ENCODE results near the gene SH3PXD2B.
"Not testable (repeated sequence)": the region's sequence is repeated elsewhere in the genome, so short reads cannot be mapped to it uniquely, and the experiment has no call there.

SH3PXD2B gene

DNA sequence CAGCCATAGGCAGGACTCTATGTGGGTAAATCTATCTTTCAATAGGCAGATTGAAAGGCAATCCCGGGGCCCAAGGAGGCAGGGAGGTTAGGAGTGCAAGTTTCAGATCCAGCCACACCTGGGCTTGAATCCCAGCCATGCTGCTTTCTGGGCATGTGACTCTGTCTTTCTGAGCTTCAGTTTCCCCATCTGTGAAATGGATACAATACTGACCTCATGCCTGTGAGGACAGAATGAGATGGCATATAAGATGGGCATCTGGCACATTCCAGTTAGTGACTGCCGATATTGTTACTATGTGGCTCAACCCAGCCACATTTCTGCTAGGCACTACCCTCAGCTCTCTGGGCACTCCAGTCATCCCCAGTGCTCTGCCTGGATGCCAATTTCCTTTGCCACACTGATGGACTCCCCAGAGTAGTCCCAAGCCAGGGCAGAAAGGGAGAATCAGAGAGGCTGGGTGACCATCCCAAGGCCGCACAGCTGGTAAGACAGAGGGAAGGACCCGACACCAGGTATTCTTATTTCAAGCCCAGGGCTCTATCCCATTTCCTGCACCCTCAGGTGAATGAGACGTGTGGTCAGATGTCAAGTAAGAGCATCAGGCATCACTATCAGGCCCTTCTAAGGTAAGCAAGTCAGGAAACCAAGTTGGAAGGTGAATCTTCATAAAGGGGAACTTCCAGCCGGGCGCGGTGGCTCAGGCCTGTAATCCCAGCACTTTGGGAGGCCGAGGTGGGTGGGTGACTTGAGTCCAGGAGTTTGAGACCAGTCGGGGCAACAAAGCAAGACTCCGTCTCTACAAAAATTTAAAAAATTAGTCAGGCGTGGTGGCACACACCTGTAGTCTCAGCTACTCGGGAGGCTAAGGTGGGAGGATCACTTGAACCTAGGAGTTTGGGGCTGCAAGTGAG is 38.7 kb downstream of the SH3PXD2B start:
- no peak for DNase-seq

- DNase-seq = no peak
These were observed 39.6 kb downstream of the SH3PXD2B start for GRCh38 chr5:172414531-172415361.

GRCh38 chr5:172413601-172414171 is 40.6 kb downstream of the SH3PXD2B start:
- no peak for DNase-seq

- peak; percentile 69 to 71 for DNase-seq
These were observed 41.5 kb downstream of the SH3PXD2B start for GRCh38 chr5:172412724-172413286.

DNA sequence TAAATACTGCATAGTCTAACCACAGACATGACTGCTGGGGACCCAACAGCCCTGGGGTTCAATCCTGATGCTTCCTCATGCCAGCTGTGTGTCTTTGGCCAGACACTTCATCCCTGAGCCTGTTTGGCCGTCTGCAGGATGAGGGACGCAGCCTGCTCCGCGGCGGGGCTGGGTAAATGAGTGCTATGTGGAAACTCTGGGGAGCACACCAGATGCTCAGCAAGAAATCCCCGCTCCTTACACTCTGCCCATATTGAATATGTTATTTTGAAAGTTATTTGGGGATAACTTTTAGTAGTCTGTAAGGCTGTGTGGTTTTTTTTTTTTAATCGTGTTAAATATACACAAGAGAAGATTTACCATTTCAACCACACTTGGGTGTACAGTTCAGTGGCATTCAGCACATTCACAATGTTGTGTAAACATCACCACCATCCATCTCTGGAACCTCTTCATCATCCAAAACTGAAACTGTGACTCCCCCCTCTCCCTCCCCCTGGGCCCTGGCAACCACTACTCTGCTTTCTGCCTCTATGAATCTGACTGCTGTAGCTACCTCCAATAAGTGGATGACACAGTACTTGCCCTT is 42.7 kb downstream of the SH3PXD2B start:
- no peak for DNase-seq

DNA sequence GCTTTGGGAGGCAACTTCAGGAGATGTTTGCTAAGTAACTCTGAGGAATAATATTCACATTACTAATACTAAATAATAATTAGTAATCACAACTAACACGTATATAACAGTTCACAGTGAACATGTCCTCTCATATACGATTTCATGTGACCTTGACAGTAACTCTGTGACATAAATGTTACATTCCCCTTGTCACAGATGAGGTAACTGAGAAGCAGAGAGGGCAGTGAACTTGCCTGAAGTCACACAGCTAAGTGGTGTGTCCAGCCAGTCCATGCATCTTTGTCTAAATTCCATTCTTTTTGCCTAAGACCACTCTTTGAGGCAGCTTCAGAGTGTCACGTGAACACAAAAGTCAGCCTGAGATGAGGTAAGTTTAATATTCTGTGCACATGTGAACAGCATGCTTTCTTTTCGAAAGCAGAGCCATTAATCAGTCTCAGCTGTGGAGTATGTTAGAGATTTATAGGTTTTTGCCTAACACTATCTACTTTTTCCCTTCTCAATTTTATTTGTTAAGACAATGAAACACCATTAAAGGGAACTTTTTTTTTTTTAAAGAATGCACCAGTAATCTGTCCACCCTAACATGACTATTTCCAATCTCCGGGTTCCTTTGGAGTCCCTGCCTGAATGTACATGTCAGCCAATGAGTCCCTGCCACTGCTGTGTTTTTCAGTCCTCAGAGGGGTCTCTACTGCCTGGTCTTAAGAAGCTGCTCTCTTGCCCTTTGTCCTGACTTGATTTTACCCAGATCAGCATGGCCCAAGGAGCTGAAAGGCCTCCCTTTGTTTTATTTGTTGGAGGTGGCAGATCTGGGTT is 43.5 kb downstream of the SH3PXD2B start:
- DNase-seq = no peak

DNA sequence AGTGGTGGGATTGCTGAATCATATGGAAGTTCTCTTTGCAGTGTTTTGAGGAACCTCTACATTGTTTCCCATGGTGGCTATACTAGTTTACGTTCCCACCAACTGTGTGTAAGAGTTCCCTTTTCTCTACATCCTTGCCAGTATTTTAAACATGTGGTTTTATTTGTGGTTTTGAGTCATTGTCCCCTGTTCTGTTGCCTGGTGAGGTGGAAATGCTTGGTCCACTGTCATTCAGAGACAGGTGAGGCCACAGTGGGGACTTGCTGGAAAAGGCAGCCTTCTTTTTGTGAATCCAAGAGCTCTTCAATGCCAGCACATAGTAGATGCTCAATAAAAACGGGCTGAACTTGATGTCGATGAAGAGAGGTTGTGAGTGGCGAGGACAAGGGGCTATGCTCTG is 44.2 kb downstream of the SH3PXD2B start:
- DNase-seq = peak; percentile 19 to 74

- not testable (repeated sequence) for DNase-seq
These were observed 44.8 kb downstream of the SH3PXD2B start for GRCh38 chr5:172409477-172409876.

DNA sequence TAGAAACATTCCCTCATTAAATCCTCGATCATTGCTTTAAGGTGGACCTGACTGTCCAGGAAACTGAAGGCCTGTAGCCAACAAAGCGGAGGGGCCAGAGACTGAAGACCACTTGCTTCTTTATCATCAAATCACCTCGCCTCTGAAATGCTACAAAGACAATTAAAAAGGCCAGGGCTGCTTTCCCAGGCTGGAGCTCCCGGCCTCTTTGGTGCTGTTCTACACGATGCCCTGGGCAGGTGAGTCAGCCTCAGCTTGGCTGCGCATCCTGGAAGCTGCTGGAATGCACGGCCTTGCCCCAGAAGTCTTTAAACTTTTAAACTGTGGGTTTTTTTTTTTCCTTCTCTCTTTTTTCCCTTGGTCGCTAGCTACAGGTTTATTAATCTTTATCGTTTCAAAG is 46.5 kb downstream of the SH3PXD2B start:
- no peak for DNase-seq

DNA sequence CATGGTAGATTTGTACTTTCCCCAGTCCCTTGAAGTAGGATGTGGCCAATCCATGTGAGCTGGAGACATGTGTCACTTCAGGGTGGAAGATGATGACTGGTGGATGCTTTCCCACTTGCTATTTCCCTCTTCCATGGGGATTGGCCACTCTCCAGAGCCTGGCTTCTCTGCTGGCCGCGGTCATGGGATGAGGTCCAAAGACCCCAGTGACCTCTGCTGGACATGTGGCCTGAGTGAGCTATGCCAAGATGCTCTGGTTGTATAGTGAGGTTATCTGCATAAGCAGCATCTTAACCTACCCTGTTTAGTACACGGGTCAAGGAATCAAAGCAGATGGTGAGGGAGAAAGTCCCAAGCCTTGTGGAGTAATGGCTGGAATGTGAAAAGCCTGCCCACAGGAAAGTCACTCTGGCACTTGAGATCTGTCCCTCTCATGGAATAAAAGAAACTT is 47.1 kb downstream of the SH3PXD2B start:
- no peak for DNase-seq

DNA sequence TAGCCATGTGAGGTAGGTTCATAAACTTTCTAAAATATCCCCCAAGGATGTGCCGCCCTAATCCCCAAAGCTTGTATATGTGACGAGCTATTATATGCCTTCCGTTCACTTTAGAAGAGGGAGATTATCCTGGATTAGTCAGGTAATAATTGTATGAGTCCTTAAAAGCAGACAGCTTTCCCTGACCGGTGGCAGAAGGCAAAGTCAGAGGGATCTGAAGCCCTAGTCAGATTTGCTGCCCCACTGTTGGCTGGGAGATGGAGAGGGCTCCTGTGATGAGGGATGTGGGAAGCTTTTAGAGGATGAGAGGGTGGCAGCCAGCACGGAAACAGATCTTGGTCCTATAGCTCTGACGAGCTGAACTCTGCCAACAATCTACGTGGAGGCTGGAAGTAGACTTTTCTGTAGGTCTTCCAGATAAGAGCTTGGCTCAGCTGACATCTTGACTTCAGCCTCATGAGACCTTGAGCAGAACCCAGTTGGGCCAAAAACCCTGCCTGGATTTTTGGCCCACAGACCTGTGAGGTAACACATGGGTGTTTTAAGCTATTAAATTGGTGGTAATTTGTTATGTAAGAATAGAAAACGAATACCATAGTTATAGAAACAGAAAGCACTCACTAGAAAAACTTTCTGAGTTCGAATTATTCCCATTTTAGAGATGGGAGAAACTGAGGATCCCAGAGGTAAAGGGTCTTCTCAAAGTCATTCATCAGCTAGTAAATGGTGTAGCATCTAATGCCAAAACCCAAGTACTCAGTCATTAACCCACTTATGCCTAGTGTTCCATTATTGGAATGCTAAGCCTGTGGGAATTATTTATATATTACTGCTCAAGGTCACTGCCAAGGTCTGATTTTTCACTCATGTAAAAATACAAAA is 48.9 kb downstream of the SH3PXD2B start:
- no peak for DNase-seq

DNA sequence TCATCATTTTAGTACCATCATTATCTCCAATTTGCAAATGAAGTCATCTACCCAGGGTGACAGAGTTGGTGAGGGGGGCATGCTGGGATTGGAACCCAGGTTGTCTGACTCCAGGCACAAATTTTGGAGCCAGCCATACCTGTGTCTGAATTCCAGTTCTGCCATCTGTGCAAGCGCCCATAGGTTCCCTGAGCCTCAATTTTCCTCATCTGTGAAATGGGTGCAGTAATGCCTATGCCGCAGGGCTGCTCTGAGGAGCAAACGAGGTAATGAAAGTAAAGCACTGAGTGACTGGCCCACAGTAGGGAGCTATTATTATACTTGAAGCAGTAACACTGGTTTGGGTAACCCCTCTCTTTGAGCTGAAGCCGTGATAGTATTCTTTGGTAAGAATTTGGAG is 49.6 kb downstream of the SH3PXD2B start:
- DNase-seq = no peak

- DNase-seq = no peak
These were observed 50.5 kb downstream of the SH3PXD2B start for GRCh38 chr5:172403817-172404216.

GRCh38 chr5:172403189-172403796 is 51.0 kb downstream of the SH3PXD2B start:
- DNase-seq = no peak

DNA sequence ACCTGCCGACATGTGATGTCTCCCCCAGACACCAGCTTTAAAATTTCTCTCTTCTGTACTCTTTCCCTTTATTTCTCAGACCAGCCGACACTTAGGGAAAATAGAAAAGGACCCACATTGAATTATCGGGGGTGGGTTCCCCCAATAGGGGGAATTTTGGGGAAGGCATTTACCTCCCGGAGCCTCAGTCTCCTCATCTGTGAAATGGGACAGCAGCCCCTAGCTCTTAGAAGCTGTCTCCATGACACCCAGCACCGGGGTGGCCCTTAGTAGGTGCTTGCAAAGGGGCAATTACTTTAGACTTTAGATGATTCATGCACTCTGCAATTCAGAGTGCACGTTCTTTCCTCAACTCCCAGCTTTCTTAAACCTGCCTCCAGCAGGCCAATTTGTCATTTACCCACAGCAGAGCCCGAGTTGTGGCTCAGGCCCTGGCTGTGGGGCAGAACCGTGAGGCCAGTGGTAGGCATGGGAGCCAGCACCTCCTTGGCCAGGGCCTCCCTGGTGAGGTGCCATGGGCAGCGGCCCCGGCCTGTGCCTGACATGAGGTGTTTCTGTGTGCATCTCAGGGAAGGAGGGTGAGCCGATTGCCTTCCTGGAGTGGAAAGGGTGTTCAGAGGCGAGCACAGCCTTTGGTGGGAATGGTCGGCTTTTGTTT is 51.7 kb downstream of the SH3PXD2B start:
- DNase-seq = no peak

- not testable (repeated sequence) for DNase-seq
These were observed 52.3 kb downstream of the SH3PXD2B start for GRCh38 chr5:172402031-172402430.

DNA sequence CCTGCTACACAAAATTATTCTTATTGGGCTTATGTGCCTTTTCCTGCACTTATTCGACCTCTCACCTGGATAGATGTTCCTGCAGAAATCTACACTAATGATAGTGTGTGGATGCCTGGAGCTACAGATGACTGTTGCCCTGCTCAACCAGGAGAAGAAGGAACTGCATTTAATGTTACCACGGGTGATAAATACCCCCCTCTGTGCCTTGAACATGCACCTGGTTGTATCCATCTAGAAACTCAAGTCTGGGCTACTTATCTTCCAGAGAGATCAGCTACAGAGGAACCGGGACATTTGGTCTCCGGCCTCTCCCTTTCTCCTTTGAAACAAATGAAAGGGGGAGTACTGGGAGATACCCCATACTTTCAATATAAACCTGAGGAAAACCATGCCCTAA is 54.5 kb downstream of the SH3PXD2B start:
- no peak for DNase-seq

- DNase-seq = no peak
These were observed 55.0 kb downstream of the SH3PXD2B start for GRCh38 chr5:172399336-172399735.

DNA sequence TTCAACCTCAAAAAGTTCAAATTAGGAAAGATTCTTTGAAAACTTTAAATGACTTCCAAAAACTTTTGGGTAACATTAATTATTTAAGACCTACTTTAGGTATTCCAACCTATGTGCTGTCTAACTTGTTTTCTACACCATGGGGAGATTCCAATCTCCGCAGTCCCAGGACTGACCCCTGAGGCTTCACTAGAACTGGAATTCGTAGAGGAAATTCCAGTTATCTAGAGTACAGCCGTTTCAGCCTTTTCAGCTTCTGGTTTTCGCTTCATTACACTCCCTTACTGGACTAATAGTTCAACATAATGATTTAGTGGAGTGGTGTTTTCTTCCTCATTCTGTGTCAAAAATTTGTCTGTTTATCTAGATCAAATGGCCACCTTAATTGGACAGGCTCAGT is 55.7 kb downstream of the SH3PXD2B start:
- not testable (repeated sequence) for DNase-seq

GRCh38 chr5:172396994-172397393 is 57.3 kb downstream of the SH3PXD2B start:
- DNase-seq = not testable (repeated sequence)

Measured in bone marrow (tissue), 2 donors.